Lung (tissue), 12 donors: ENCODE data around the gene ADAM11. TPM values are rescaled to one million over a fixed set of nuclear protein-coding genes. Genes with fewer than 3 reads are reported as not detected.

Experiments
- ATAC-seq: fragments of 200-7000 bp; cut with Tn5 transposase; one replicate; pipeline ENCODE4 v1.9.1; 2020; ENCODE audit warnings: moderate number of reproducible peaks; ENCODE audit not compliant: insufficient read depth, low FRiP score
- DNase-seq, 3 donors: peaks; one replicate each; pipeline ENCODE4 v3.0.0-alpha.2; 2013 to 2017
- H3K27ac ChIP-seq, 2 donors: one replicate each; pipeline ENCODE4 v1.5.1; 2013; ENCODE audit warnings: mild to moderate bottlenecking in 2 of 2, moderate library complexity in 2 of 2, control low read depth in 1 of 2, inconsistent platforms in 1 of 2, low read depth in 1 of 2, low read length in 1 of 2
- H3K27me3 ChIP-seq, 3 donors: one replicate each; pipeline ENCODE4 v1.5.1; 2013; ENCODE audit warnings: low read length in 2 of 3; ENCODE audit not compliant: control insufficient read depth in 3 of 3, insufficient read depth in 3 of 3
- H3K36me3 ChIP-seq, 4 donors: one replicate each; pipeline ENCODE4 v1.5.1; 2013; ENCODE audit warnings: low read length in 4 of 4, mild to moderate bottlenecking in 1 of 4, moderate library complexity in 1 of 4; ENCODE audit not compliant: control insufficient read depth in 4 of 4, insufficient read depth in 4 of 4
- H3K4me1 ChIP-seq, 5 donors: one replicate each; pipeline ENCODE4 v1.5.1; 2013; ENCODE audit warnings: low read length in 5 of 5, mild to moderate bottlenecking in 2 of 5, moderate library complexity in 1 of 5; ENCODE audit not compliant: control insufficient read depth in 5 of 5, insufficient read depth in 5 of 5
- H3K4me3 ChIP-seq: one replicate; pipeline ENCODE4 v1.5.1; 2013; ENCODE audit warnings: mild to moderate bottlenecking, control low read depth, moderate library complexity
- H3K9ac ChIP-seq, 2 donors: one replicate each; pipeline ENCODE4 v1.5.1; 2013; ENCODE audit warnings: low read length in 2 of 2, control low read depth in 1 of 2; ENCODE audit not compliant: insufficient read depth in 1 of 2
- H3K9me3 ChIP-seq, 4 donors: one replicate each; pipeline ENCODE4 v1.5.1; 2013; ENCODE audit warnings: low read length in 3 of 4, mild to moderate bottlenecking in 1 of 4, moderate library complexity in 1 of 4; ENCODE audit not compliant: control insufficient read depth in 4 of 4, insufficient read depth in 3 of 4
- whole genome bisulfite sequencing, 2 donors: extraction: QIAGEN DNeasy Blood & Tissue Kit; methylation state at CpG; one replicate each; pipeline ENCODE4 v1.1.7; 2013; 5-methylcytosine and 5-hydroxymethylcytosine counted together
- polyA plus RNA-seq, 2 donors: library from polyadenylated mRNA; stranded (reverse); fragments of 200-250 nt; gene quantifications; one replicate each; pipeline ENCODE4 v1.2.1, GENCODE V29; 2013
- total RNA-seq, 2 donors: library from RNA; depleted of rRNA in 1 of 2; stranded (reverse); fragments of >200 nt in 1 of 2; gene quantifications; one replicate each; pipeline ENCODE4 v1.2.1, GENCODE V29; 2014 to 2021
- TF ChIP-seq, protein P1 (sequence below): IDR thresholded peaks from 2 replicates; pipeline ENCODE4 v1.5.1; 2012; ENCODE audit warnings: mild to moderate bottlenecking; ENCODE audit errors: control extremely low read depth, extremely low read depth
- donor health status: control.
- donor health status: control.
- donor health status: Bipolar disorder and iron deficiency.
- donor health status: healthy.
- donor health status: DM: yes; HTN: yes; CAD: no.

Gene ADAM11
- total and polyA plus RNA-seq, 4 donors: 0.09 to 1.1 (median 0.18) TPM

- H3K4me1 ChIP-seq: peaks cover 0 to 13% (median 0%) of the 10 kb centered on the region in 5 donors
- TF ChIP-seq, protein P1, sequence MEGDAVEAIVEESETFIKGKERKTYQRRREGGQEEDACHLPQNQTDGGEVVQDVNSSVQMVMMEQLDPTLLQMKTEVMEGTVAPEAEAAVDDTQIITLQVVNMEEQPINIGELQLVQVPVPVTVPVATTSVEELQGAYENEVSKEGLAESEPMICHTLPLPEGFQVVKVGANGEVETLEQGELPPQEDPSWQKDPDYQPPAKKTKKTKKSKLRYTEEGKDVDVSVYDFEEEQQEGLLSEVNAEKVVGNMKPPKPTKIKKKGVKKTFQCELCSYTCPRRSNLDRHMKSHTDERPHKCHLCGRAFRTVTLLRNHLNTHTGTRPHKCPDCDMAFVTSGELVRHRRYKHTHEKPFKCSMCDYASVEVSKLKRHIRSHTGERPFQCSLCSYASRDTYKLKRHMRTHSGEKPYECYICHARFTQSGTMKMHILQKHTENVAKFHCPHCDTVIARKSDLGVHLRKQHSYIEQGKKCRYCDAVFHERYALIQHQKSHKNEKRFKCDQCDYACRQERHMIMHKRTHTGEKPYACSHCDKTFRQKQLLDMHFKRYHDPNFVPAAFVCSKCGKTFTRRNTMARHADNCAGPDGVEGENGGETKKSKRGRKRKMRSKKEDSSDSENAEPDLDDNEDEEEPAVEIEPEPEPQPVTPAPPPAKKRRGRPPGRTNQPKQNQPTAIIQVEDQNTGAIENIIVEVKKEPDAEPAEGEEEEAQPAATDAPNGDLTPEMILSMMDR: no peak
- ATAC-seq (no peak), DNase-seq (no peak)
- no peaks in the 10 kb centered on the region for H3K9me3 ChIP-seq
- 90 to 93% methylated on average over 5 of the region's 5 CpGs for WGBS, 2 donors
- no peak overlapping the region for H3K9ac ChIP-seq
- no peaks in the 10 kb centered on the region for H3K27me3 ChIP-seq
- H3K27ac ChIP-seq: peak overlapping the region in 1 of 2 donors; percentile 72
- peaks cover 1 to 35% (median 22%) of the 10 kb centered on the region in 4 donors for H3K36me3 ChIP-seq
- H3K4me3 ChIP-seq: no peak overlapping the region
These were observed 43.1 kb downstream of the ADAM11 start for GRCh38 chr17:44801880-44802279.

DNA sequence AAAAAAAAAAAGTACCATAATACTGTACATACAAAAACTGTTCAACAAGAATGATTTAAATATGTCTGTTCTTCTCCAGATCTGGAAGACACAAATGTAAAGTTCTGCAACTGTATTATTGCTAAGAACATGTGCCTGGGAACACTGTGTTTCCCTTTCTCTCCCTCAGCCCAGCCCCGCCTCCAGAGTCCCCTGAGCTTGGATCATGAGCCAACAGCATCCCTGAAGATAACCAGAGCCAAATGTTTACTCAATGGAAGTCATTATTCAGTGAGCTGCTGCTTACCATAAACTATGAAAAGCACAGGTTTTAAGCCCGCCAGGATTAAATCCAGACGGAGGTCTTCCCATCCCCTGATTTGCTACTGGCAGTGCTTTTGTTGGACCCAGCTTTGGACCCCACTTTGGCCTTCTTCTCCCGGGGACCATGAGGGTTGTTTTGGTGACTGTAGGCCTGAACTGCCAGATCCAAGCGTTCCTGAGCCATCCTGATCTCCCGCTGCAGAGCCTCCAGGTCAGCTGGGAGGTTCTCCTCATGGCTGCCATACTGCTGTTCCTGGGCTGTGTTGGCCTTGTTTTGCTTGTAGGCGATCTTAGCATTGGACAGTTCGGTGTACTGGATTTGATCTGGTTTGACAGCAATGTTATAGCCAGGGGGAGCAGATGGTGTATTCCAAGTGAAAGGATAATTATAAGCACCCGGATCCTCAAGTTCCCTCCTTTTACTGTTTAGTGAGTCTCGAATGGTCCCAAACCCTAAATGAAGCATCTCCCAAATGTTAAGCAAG is 45.7 kb downstream of the ADAM11 start:
- peaks cover 1 to 32% (median 17%) of the 10 kb centered on the region in 4 donors for H3K36me3 ChIP-seq
- ATAC-seq (no peak), DNase-seq (no peak)
- no peaks in the 10 kb centered on the region for H3K9me3 ChIP-seq
- WGBS, 2 donors: 90 to 92% methylated on average over 10 of the region's 10 CpGs
- no peak overlapping the region for H3K4me3 ChIP-seq
- no peaks in the 10 kb centered on the region for H3K27me3 ChIP-seq
- TF ChIP-seq, protein P1: no peak
- peaks cover 0 to 10% (median 0%) of the 10 kb centered on the region in 5 donors for H3K4me1 ChIP-seq
- H3K9ac ChIP-seq: no peak overlapping the region
- peak overlapping the region in 1 of 2 donors; percentile 80 for H3K27ac ChIP-seq

- DNase-seq (no peak), ATAC-seq (no peak)
- Histone ChIP-seq H3K9me3 (no peaks in the 10 kb centered on the region), H3K27me3 (no peaks in the 10 kb centered on the region), H3K4me3 (no peak overlapping the region), H3K4me1 (peaks cover 0 to 10% (median 2%) of the 10 kb centered on the region in 5 donors), H3K27ac (no peak overlapping the region), H3K36me3 (peaks cover 0 to 23% (median 12%) of the 10 kb centered on the region in 4 donors), H3K9ac (no peak overlapping the region)
- TF ChIP-seq, protein P1: no peak
- 83 to 93% methylated on average over 4 of the region's 4 CpGs for WGBS, 2 donors
These were observed 48.5 kb downstream of the ADAM11 start for GRCh38 chr17:44807093-44807816.
